ENCODE results near the gene CDC25B. TPM values are rescaled to one million over a fixed set of nuclear protein-coding genes. Genes with fewer than 3 reads are reported as not detected.
A peak's percentile ranks its signal among the peaks of the same experiment; 100 is the strongest.

CDC25B gene
- polyA plus RNA-seq, 2 of the 4 experiments (the other 2 are of a cell fraction), result 136 to 150 TPM

GRCh38 chr20:3812259-3812681 lies 16.2 kb downstream of the CDC25B start:
- DNase-seq (ENCODE audit: low read depth in 1 of 2, low spot score in 1 of 2), result no peak
- peak; percentile 97 for TF ChIP-seq KDM1A (IDR thresholded peaks at IDR 0.05; ENCODE audit: low read depth)
- TF ChIP-seq RARB (CRISPR knock-in tag; IDR thresholded peaks at IDR 0.05), result peak; percentile 85; the same call in 1 of the 2 replicates
- TF ChIP-seq JUNB (IDR thresholded peaks at IDR 0.05), result no peak
- TF ChIP-seq RAD21 (conservative IDR thresholded peaks at IDR 0.05 in 1 of 2, IDR thresholded peaks at IDR 0.05 in 1 of 2), result no peak
- peak; percentile 61; the same call in 1 of the 2 replicates for TF ChIP-seq HDAC2 (IDR thresholded peaks at IDR 0.05)
- peak; percentile 83 for TF ChIP-seq HOXA7 (CRISPR knock-in tag; IDR thresholded peaks at IDR 0.05)
- peak; percentile 97 for TF ChIP-seq CHD4 (IDR thresholded peaks at IDR 0.05; ENCODE audit: borderline replicate concordance)
- no peak for TF ChIP-seq MAX (IDR thresholded peaks at IDR 0.05)
- TF ChIP-seq RCOR1 (IDR thresholded peaks at IDR 0.05; ENCODE audit: low read depth, low read length), result no peak
- TF ChIP-seq HEYL (CRISPR knock-in tag; IDR thresholded peaks at IDR 0.05), result peak; percentile 65; the same call in 1 of the 2 replicates
- no peak for TF ChIP-seq ATOH8 (CRISPR knock-in tag; IDR thresholded peaks at IDR 0.05; ENCODE audit: low read depth)
- TF ChIP-seq E2F6 (IDR thresholded peaks at IDR 0.05; ENCODE audit: borderline replicate concordance, low read depth), result no peak
- peak; percentile 80 for TF ChIP-seq FOSB (CRISPR knock-in tag; IDR thresholded peaks at IDR 0.05)
- peak; percentile 56; the same call in 1 of the 2 replicates for TF ChIP-seq EHF (CRISPR knock-in tag; IDR thresholded peaks at IDR 0.05)
- no peak for TF ChIP-seq MAZ (IDR thresholded peaks at IDR 0.05; ENCODE audit: borderline replicate concordance, low read depth, low read length)
- ChIA-PET POLR2A (interaction anchor here (0.6 to 3.2 kb wide), 8 partner anchors 8 to 65 kb away, joined by 3 to 36 read pairs (median 6); partner anchors contain the start of genes AP5S1, CDC25B, CENPB and SPEF1), CTCF (interaction anchor here (1.1 to 3.5 kb wide), 4 partner anchors 43 to 273 kb away, joined by 3 to 10 read pairs (median 4); no protein-coding TSS in a partner anchor)
- H3K9me3 ChIP-seq, result no peaks in the 10 kb centered on the region
- ATAC-seq, result no peak
- H3K4me3 ChIP-seq, result no peak overlapping the region
- H3K4me2 ChIP-seq, result peak overlapping the region; percentile 70
- FAIRE-seq, result no peak
- WGBS (ENCODE audit: missing lambda C conversion rate), result 97% methylated on average over 9 of the region's 9 CpGs
- H3K27ac ChIP-seq, result peak overlapping the region; percentile 95 to 99
- H3K4me1 ChIP-seq, result peaks cover 59% of the 10 kb centered on the region

GRCh38 chr20:3812975-3813847 lies 17.1 kb downstream of the CDC25B start:
- TF ChIP-seq HOXB13 (CRISPR knock-in tag; IDR thresholded peaks at IDR 0.05; ENCODE audit: low read depth) (0 out of 2 replicates have a peak, but pooled peaks have one; percentile 26), RAD21 (conservative IDR thresholded peaks at IDR 0.05 in 1 of 2, IDR thresholded peaks at IDR 0.05 in 1 of 2) (no peak), MAX (IDR thresholded peaks at IDR 0.05) (peak; percentile 33; the same call in 1 of the 2 replicates), REST (IDR thresholded peaks at IDR 0.05) (no peak), HOXA7 (CRISPR knock-in tag; IDR thresholded peaks at IDR 0.05) (peak; percentile 8; the same call in 1 of the 2 replicates), TFCP2L1 (CRISPR knock-in tag; IDR thresholded peaks at IDR 0.05) (0 out of 2 replicates have a peak, but pooled peaks have one; percentile 48), MAZ (IDR thresholded peaks at IDR 0.05; ENCODE audit: borderline replicate concordance, low read depth, low read length) (0 out of 2 replicates have a peak, but pooled peaks have one; percentile 13), ATOH8 (CRISPR knock-in tag; IDR thresholded peaks at IDR 0.05; ENCODE audit: low read depth) (0 out of 2 replicates have a peak, but pooled peaks have one; percentile 67), GATA3 (IDR thresholded peaks at IDR 0.05; ENCODE audit: borderline replicate concordance) (no peak), CEBPB (IDR thresholded peaks at IDR 0.05) (peak in 1 of 2 experiments; percentile 35; a peak in 1 of 4 replicates)
- H3K27ac ChIP-seq, result peak overlapping the region; percentile 95 to 99
- WGBS (ENCODE audit: missing lambda C conversion rate), result 59% methylated on average over 8 of the region's 8 CpGs
- ATAC-seq (peak in 1 of 2 experiments; percentile 1; a peak in 1 of 6 replicates), FAIRE-seq (no peak), DNase-seq (ENCODE audit: low read depth in 1 of 2, low spot score in 1 of 2) (peak in 1 of 2 experiments; percentile 59)
- ChIA-PET POLR2A (interaction anchor here (0.7 to 3.2 kb wide), 7 partner anchors 17 to 46 kb away, joined by 3 to 36 read pairs (median 5); partner anchors contain the start of genes ADISSP, CDC25B and CENPB), CTCF (interaction anchor here (0.7 to 3.5 kb wide), 6 partner anchors 31 to 136 kb away, joined by 3 to 10 read pairs (median 3); no protein-coding TSS in a partner anchor)
- H3K4me3 ChIP-seq, result no peak overlapping the region
- H3K4me2 ChIP-seq, result peak overlapping the region; percentile 70
- H3K4me1 ChIP-seq, result peaks cover 57% of the 10 kb centered on the region
- no peaks in the 10 kb centered on the region for H3K9me3 ChIP-seq
